Effector memory CD8-positive, alpha-beta T cell (primary cell): ENCODE data around the gene MED8.

ENCODE experiments used
- ATAC-seq: fragments of 150-1000 bp; cut with Tn5 transposase; replicated peaks from 2 replicates; pipeline ENCODE4 v1.10.0; 2021; ENCODE audit warnings: mild to moderate bottlenecking, moderate library complexity
- DNase-seq, 3 experiments: peaks; one replicate each; pipeline ENCODE4 v3.0.0; 2021
- H3K27ac Mint-ChIP-seq, 2 donors: one replicate each; pipeline ENCODE4 v1.8.0; 2022; ENCODE audit warnings: mild to moderate bottlenecking in 2 of 2, mixed read lengths in 2 of 2, moderate library complexity in 2 of 2
- H3K27me3 Mint-ChIP-seq, 2 donors: one replicate each; pipeline ENCODE4 v1.8.0; 2022; ENCODE audit warnings: mixed read lengths in 2 of 2
- H3K36me3 Mint-ChIP-seq: one replicate; pipeline ENCODE4 v1.8.0; 2022; ENCODE audit warnings: mild to moderate bottlenecking, moderate library complexity, mixed read lengths; ENCODE audit not compliant: insufficient read depth
- H3K4me1 Mint-ChIP-seq, 2 donors: one replicate each; pipeline ENCODE4 v1.8.0; 2022; ENCODE audit warnings: low read depth in 2 of 2, mixed read lengths in 2 of 2
- H3K4me3 Mint-ChIP-seq, 2 donors: one replicate each; pipeline ENCODE4 v1.8.0; 2022; ENCODE audit warnings: mild to moderate bottlenecking in 2 of 2, mixed read lengths in 2 of 2, moderate library complexity in 2 of 2
- H3K9me3 Mint-ChIP-seq, 2 donors: one replicate each; pipeline ENCODE4 v1.8.0; 2022; ENCODE audit warnings: mixed read lengths in 2 of 2

Gene MED8

DNA sequence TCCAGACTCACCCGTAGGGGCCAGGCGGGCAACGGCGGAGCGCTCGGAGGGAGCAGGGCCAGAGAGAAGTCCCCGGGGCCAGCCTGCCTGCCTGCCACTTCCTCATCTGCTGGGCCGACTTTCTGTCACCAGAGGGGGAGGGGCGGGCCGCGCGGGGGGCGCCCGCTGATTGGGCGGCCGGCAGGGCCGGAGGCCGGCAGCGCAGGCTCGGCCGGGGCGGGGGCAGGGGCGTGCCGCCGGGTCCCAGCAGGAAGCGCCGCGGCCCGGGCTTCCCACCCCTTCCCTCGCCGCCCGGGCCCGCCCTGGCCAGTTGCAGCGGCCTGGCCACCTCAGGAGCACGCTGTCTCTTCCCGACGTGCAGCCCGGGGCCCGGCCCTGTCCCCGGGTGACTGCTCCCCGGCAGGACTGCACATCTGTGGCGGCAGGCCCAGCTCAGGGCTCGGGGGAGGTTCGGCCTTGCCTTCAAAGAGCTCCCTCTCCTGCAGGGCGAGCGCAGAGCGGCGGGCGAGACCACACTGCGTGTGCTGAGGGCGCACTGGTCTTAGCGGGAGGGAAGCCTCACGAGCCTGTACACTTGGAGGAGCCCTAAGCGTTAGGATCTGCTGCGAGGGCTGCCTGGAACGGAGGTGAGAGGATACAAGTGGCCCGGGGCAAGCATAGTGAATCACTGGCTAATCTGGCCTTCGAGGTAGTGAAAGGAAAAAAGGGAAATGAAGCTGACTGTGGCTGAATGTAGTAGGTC is 21.5 kb downstream of the MED8 start, which contains the start of gene ELOVL1:
TSS of gene ELOVL1 (minus strand) at position 108 of the 742 bp plus-strand sequence. CDS start 2,402 bp downstream, outside the sequence.
- Mint-ChIP-seq H3K36me3 (peaks cover 31% of the 10 kb centered on the region), H3K4me1 (peaks cover 26 to 42% of the 10 kb centered on the region in 2 donors), H3K27ac (peak within 1 kb of the TSS; percentile 89 to 97), H3K27me3 (no peaks in the 10 kb centered on the region), H3K9me3 (no peaks in the 10 kb centered on the region), H3K4me3 (peak within 1 kb of the TSS; percentile 90)
- peak; percentile 78 for ATAC-seq
- peak; percentile 66 to 74 (median 71) for DNase-seq

GRCh38 chr1:43367026-43367903 is 22.3 kb downstream of the MED8 start:
- Mint-ChIP-seq H3K27me3 (no peaks in the 10 kb centered on the region), H3K4me3 (peak overlapping the region; percentile 90), H3K4me1 (peaks cover 26 to 42% of the 10 kb centered on the region in 2 donors), H3K36me3 (peaks cover 34% of the 10 kb centered on the region), H3K27ac (peak overlapping the region; percentile 89 to 94), H3K9me3 (no peaks in the 10 kb centered on the region)
- ATAC-seq (peak; percentile 34), DNase-seq (peak in 2 of 3 experiments; percentile 21 to 26)

- DNase-seq (no peak), ATAC-seq (no peak)
- Mint-ChIP-seq H3K9me3 (no peaks in the 10 kb centered on the region), H3K36me3 (peaks cover 30% of the 10 kb centered on the region), H3K27ac (peak overlapping the region; percentile 89 to 94), H3K27me3 (no peaks in the 10 kb centered on the region), H3K4me3 (peak overlapping the region; percentile 90), H3K4me1 (peaks cover 26 to 43% of the 10 kb centered on the region in 2 donors)
Observed at GRCh38 chr1:43366601-43367025, 23.0 kb downstream of the MED8 start.

GRCh38 chr1:43366179-43366578 is 23.4 kb downstream of the MED8 start:
- DNase-seq (no peak), ATAC-seq (no peak)
- H3K27ac Mint-ChIP-seq: peak overlapping the region; percentile 89 to 94
- H3K36me3 Mint-ChIP-seq: peaks cover 30% of the 10 kb centered on the region
- H3K4me1 Mint-ChIP-seq: peaks cover 26 to 47% of the 10 kb centered on the region in 2 donors
- H3K27me3 Mint-ChIP-seq: no peaks in the 10 kb centered on the region
- H3K4me3 Mint-ChIP-seq: peak overlapping the region; percentile 90
- H3K9me3 Mint-ChIP-seq: no peaks in the 10 kb centered on the region

- peaks cover 24 to 46% of the 10 kb centered on the region in 2 donors for H3K4me1 Mint-ChIP-seq
- ATAC-seq: no peak
- H3K36me3 Mint-ChIP-seq: peaks cover 30% of the 10 kb centered on the region
- DNase-seq: no peak
- H3K9me3 Mint-ChIP-seq: no peaks in the 10 kb centered on the region
- H3K4me3 Mint-ChIP-seq: peak overlapping the region; percentile 90
- no peaks in the 10 kb centered on the region for H3K27me3 Mint-ChIP-seq
- H3K27ac Mint-ChIP-seq: peak overlapping the region; percentile 89 to 94
Observed at GRCh38 chr1:43365678-43366077, 23.9 kb downstream of the MED8 start.

DNA sequence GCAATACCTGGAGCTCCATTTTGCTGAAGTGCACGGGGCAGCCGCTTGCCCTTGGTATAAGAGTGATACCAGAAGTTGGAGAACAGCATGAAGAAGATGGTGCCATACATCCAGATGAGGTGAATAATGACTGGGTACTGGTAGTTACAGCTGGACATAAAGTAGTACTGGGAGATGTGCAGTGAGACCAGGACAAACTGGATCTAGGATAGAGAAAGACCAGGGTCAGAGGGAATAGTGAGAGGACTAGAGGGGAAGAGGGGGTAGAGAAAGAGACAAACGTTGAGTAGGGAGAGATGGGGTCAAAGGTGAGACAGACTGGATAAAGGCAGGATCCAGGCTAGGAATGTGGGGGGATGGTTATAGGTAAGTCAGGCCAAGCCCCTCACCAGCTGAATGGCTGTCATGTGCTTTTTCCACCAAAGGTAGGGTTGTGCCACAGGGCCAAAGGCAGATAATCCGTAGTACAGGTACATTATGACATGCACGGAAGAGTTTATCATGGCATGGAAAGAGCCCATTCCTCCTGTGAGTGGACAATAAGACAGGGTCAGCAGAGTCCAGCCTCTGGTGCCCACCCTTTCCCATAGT is 25.6 kb downstream of the MED8 start:
- no peak for DNase-seq
- ATAC-seq: no peak
- Mint-ChIP-seq H3K9me3 (no peaks in the 10 kb centered on the region), H3K36me3 (peaks cover 30% of the 10 kb centered on the region), H3K27ac (no peak overlapping the region), H3K4me1 (peaks cover 32 to 45% of the 10 kb centered on the region in 2 donors), H3K4me3 (no peak overlapping the region), H3K27me3 (no peaks in the 10 kb centered on the region)

GRCh38 chr1:43363283-43363934 is 26.2 kb downstream of the MED8 start:
- no peak for ATAC-seq

GRCh38 chr1:43360616-43361015 is 29.0 kb downstream of the MED8 start:
- Mint-ChIP-seq H3K9me3 (no peaks in the 10 kb centered on the region), H3K4me3 (no peak overlapping the region), H3K27me3 (no peaks in the 10 kb centered on the region), H3K36me3 (peaks cover 18% of the 10 kb centered on the region), H3K4me1 (peaks cover 21 to 28% of the 10 kb centered on the region in 2 donors), H3K27ac (no peak overlapping the region)
- no peak for ATAC-seq
- no peak for DNase-seq

More at GRCh38 chr1:43363283-43363934, 26.2 kb downstream of the MED8 start:
- H3K27me3 Mint-ChIP-seq: no peaks in the 10 kb centered on the region
- H3K9me3 Mint-ChIP-seq: no peaks in the 10 kb centered on the region
- peaks cover 27% of the 10 kb centered on the region for H3K36me3 Mint-ChIP-seq
- H3K4me3 Mint-ChIP-seq: no peak overlapping the region
- peaks cover 31 to 41% of the 10 kb centered on the region in 2 donors for H3K4me1 Mint-ChIP-seq
- no peak overlapping the region for H3K27ac Mint-ChIP-seq
- no peak for DNase-seq

DNA sequence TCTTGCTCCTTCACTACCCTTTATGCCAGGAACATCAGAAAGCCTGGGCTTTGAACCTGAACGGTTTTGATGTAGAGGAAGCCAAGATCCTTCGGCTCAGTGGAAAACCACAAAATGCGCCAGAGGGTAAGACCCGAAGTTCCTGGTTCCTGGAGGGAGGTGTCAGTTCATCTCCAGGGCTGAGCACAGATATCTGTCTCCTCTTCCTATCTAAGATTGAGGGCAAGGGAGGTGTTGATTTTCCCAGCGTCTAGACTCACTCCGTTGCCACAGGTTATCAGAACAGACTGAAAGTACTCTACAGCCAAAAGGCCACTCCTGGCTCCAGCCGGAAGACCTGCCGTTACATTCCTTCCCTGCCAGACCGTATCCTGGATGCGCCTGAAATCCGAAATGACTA is 29.9 kb downstream of the MED8 start:
- Mint-ChIP-seq H3K4me1 (peaks cover 16 to 20% of the 10 kb centered on the region in 2 donors), H3K27ac (peak overlapping the region in 1 of 2 donors; percentile 73), H3K9me3 (no peaks in the 10 kb centered on the region), H3K36me3 (peaks cover 18% of the 10 kb centered on the region), H3K4me3 (peak overlapping the region; percentile 76 to 88), H3K27me3 (no peaks in the 10 kb centered on the region)
- no peak for DNase-seq
- no peak for ATAC-seq

DNA sequence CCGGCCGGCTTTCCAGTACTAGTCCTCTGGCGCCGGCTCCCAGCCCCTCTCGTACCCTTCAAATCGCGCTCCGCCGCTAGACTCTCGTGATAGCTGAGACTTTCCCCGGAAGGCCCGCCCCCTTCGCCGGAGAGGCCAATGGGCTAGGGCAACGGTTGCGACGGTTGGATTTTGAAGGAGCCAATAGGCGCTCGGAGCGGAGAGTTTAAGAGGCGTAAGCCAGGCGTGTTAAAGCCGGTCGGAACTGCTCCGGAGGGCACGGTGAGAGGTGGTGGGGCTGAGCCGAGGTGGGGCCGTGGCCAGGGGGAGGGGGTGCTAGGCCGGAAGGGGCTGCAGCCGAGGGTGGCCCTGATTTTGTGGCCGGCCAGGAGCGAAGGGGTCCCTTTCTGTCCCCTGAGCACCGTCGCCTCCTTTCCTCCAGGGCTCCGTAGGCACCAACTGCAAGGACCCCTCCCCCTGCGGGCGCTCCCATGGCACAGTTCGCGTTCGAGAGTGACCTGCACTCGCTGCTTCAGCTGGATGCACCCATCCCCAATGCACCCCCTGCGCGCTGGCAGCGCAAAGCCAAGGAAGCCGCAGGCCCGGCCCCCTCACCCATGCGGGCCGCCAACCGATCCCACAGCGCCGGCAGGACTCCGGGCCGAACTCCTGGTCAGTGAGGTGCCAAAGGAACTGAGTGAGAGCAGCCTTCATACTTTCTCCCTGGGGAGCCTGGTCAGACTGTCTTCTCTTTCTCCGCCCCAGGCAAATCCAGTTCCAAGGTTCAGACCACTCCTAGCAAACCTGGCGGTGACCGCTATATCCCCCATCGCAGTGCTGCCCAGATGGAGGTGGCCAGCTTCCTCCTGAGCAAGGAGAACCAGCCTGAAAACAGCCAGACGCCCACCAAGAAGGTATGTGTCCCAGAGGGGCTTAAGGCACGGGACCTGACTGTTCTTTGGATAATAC is 30.6 kb downstream of the MED8 start, which contains the start of gene CDC20:
TSS of gene CDC20 (plus strand) at position 236 of the 948 bp plus-strand sequence. CDS start at position 471, 235 bp downstream.
- Mint-ChIP-seq H3K9me3 (no peaks in the 10 kb centered on the region), H3K36me3 (peaks cover 15% of the 10 kb centered on the region), H3K27ac (peak within 1 kb of the TSS; percentile 41 to 73), H3K4me3 (peak within 1 kb of the TSS; percentile 76 to 88), H3K4me1 (peaks cover 15 to 18% of the 10 kb centered on the region in 2 donors), H3K27me3 (no peaks in the 10 kb centered on the region)
- peak; percentile 98 for ATAC-seq
- DNase-seq: peak; percentile 95 to 98 (median 97)

DNA sequence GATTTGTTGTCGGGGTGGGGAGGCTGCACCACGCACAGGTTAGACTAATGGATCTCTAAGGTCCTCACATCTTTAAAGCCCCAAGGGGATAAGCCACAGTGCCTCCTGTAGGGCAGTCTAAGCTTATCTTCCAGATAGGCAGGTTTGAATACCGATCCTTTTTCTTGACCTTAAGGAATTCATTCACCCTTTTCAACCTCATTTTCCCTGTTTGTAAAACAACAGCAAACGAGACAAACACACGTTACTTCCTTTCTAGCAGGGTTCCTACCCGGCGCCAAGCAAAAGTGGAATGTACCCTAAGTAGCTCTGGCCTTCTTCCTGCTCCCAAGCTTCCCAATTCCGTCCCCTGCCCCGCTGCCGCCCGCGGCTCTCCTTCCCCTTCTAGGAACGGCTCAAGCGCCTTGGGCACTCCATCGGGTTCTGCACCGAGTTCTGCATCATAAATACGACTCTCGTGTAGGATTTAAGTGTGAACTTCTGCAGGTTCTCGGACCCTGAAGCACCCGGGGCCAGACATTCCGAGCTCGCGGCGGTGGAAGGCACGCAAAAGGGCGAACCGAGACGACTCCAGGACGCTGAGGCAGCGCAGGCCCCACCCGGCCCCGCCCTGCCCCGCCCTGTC is 31.4 kb downstream of the MED8 start:
- DNase-seq: no peak
- peak overlapping the region; percentile 76 to 88 for H3K4me3 Mint-ChIP-seq
- no peaks in the 10 kb centered on the region for H3K27me3 Mint-ChIP-seq
- no peaks in the 10 kb centered on the region for H3K9me3 Mint-ChIP-seq
- H3K27ac Mint-ChIP-seq: peak overlapping the region; percentile 27 to 41
- peaks cover 15 to 18% of the 10 kb centered on the region in 2 donors for H3K4me1 Mint-ChIP-seq
- peak; percentile 23 for ATAC-seq
- peaks cover 8% of the 10 kb centered on the region for H3K36me3 Mint-ChIP-seq
